ENCODE results near the gene TMPRSS2.

Gene TMPRSS2

GRCh38 chr21:41453198-41453597 is 54.8 kb downstream of the TMPRSS2 start:
- no peak for TF ChIP-seq CTCF (IDR thresholded peaks at IDR 0.05)
- Histone ChIP-seq H3K36me3 (peaks cover 9 to 86% (median 14%) of the 10 kb centered on the region in 3 donors), H3K9me3 (no peaks in the 10 kb centered on the region), H3K4me1 (no peaks in the 10 kb centered on the region), H3K4me3 (no peak overlapping the region), H3K27ac (no peak overlapping the region), H3K27me3 (no peaks in the 10 kb centered on the region)
- no peak for DNase-seq
- intact Hi-C loops (cut with DNase I; ENCODE audit: low total_unique reads), result no loop called here

- Histone ChIP-seq H3K4me1 (no peaks in the 10 kb centered on the region), H3K4me3 (no peak overlapping the region), H3K27me3 (no peaks in the 10 kb centered on the region), H3K36me3 (peaks cover 9 to 88% (median 20%) of the 10 kb centered on the region in 3 donors), H3K27ac (no peak overlapping the region), H3K9me3 (no peaks in the 10 kb centered on the region)
- TF ChIP-seq CTCF (IDR thresholded peaks at IDR 0.05), result no peak
- DNase-seq, result peak in 1 of 2 donors; percentile 24
- intact Hi-C loops (cut with DNase I; ENCODE audit: low total_unique reads), result no loop called here
Measured at GRCh38 chr21:41451753-41452676, 55.9 kb downstream of the TMPRSS2 start.

- Histone ChIP-seq H3K9me3 (no peaks in the 10 kb centered on the region), H3K27ac (no peak overlapping the region), H3K36me3 (peaks cover 16 to 93% (median 41%) of the 10 kb centered on the region in 3 donors), H3K4me3 (no peak overlapping the region), H3K27me3 (no peaks in the 10 kb centered on the region), H3K4me1 (no peaks in the 10 kb centered on the region)
- no peak for TF ChIP-seq CTCF (IDR thresholded peaks at IDR 0.05)
- DNase-seq, result peak in 1 of 2 donors; percentile 20
- intact Hi-C loops (cut with DNase I; ENCODE audit: low total_unique reads), result no loop called here
Measured at GRCh38 chr21:41449613-41450012, 58.3 kb downstream of the TMPRSS2 start.

- no peaks in the 10 kb centered on the region for H3K4me1 ChIP-seq
- TF ChIP-seq CTCF (IDR thresholded peaks at IDR 0.05), result no peak
- no peaks in the 10 kb centered on the region for H3K9me3 ChIP-seq
- intact Hi-C loops (cut with DNase I; ENCODE audit: low total_unique reads), result no loop called here
- H3K36me3 ChIP-seq, result peaks cover 33 to 91% (median 54%) of the 10 kb centered on the region in 3 donors
- H3K4me3 ChIP-seq, result no peak overlapping the region
- DNase-seq, result no peak
- no peaks in the 10 kb centered on the region for H3K27me3 ChIP-seq
- H3K27ac ChIP-seq, result no peak overlapping the region
Measured at GRCh38 chr21:41447356-41447755, 60.6 kb downstream of the TMPRSS2 start.

GRCh38 chr21:41446586-41446985 is 61.4 kb downstream of the TMPRSS2 start:
- H3K4me3 ChIP-seq, result no peak overlapping the region
- intact Hi-C loops (cut with DNase I; ENCODE audit: low total_unique reads), result no loop called here

More at GRCh38 chr21:41446586-41446985, 61.4 kb downstream of the TMPRSS2 start:
- no peaks in the 10 kb centered on the region for H3K9me3 ChIP-seq
- no peaks in the 10 kb centered on the region for H3K27me3 ChIP-seq
- H3K36me3 ChIP-seq, result peaks cover 36 to 92% (median 62%) of the 10 kb centered on the region in 3 donors
- no peak for DNase-seq
- H3K4me1 ChIP-seq, result no peaks in the 10 kb centered on the region
- no peak for TF ChIP-seq CTCF (IDR thresholded peaks at IDR 0.05)
- no peak overlapping the region for H3K27ac ChIP-seq
